DOHH2 (cell line): ENCODE data around the gene DUSP28.

ENCODE experiments used
- H3F3A ChIP-seq: fragments of 200-600 bp; sonication (generic), shearing (Covaris generic); 2 replicates; pipeline ENCODE4 v1.6.0; 2016; ENCODE audit warnings: antibody characterized with exemption, mild to moderate bottlenecking; ENCODE audit not compliant: control insufficient read depth, insufficient read depth
- H3K27ac ChIP-seq: fragments of 200-600 bp; sonication (generic); 2 replicates; pipeline ENCODE4 v1.5.1; 2014; ENCODE audit warnings: low read depth, mild to moderate bottlenecking, low read length, moderate library complexity
- H3K27me3 ChIP-seq: fragments of 200-600 bp; sonication (generic); 2 replicates; pipeline ENCODE4 v1.6.1; 2014; ENCODE audit warnings: mild to moderate bottlenecking, low read length, mixed read lengths; ENCODE audit not compliant: control insufficient read depth
- H3K36me3 ChIP-seq: fragments of 200-600 bp; sonication (generic); 2 replicates; pipeline ENCODE4 v1.6.1; 2014; ENCODE audit warnings: mild to moderate bottlenecking, low read length, moderate library complexity, mixed read lengths; ENCODE audit not compliant: control insufficient read depth
- H3K4me1 ChIP-seq: fragments of 200-600 bp; sonication (generic); 2 replicates; pipeline ENCODE4 v1.6.1; 2014; ENCODE audit warnings: mild to moderate bottlenecking, low read length, mixed read lengths; ENCODE audit not compliant: control insufficient read depth
- H3K4me2 ChIP-seq: fragments of 200-600 bp; sonication (generic); 2 replicates; pipeline ENCODE4 v1.6.0; 2014; ENCODE audit warnings: mild to moderate bottlenecking, low read length, moderate library complexity
- H3K4me3 ChIP-seq: fragments of 200-600 bp; sonication (generic); 2 replicates; pipeline ENCODE4 v1.5.1; 2014; ENCODE audit warnings: mild to moderate bottlenecking, low read length, mixed read lengths
- H3K79me2 ChIP-seq: fragments of 200-600 bp; sonication (generic); 2 replicates; pipeline ENCODE4 v1.6.1; 2014; ENCODE audit warnings: mild to moderate bottlenecking, low read length, mixed read lengths; ENCODE audit not compliant: control insufficient read depth
- H3K9me2 ChIP-seq: fragments of 200-600 bp; sonication (generic); replicated peaks from 2 replicates; pipeline ENCODE4 v1.6.1; 2014; ENCODE audit warnings: mild to moderate bottlenecking, low read length, mixed read lengths; ENCODE audit not compliant: control insufficient read depth
- H3K9me3 ChIP-seq: fragments of 200-600 bp; sonication (generic); 2 replicates; pipeline ENCODE4 v1.6.1; 2014; ENCODE audit warnings: antibody characterized with exemption, low read length, mixed read lengths; ENCODE audit not compliant: control insufficient read depth, insufficient read depth
- H4K20me1 ChIP-seq: fragments of 200-600 bp; sonication (generic); 2 replicates; pipeline ENCODE4 v1.6.0; 2014; ENCODE audit warnings: low read depth, mild to moderate bottlenecking, antibody characterized with exemption, low read length, moderate library complexity; ENCODE audit not compliant: control insufficient read depth, insufficient read depth
- EZH2phosphoT487 ChIP-seq: fragments of 200-600 bp; sonication (generic); IDR thresholded peaks from 2 replicates; pipeline ENCODE4 v1.6.1; 2017; ENCODE audit warnings: borderline replicate concordance, mild to moderate bottlenecking, antibody characterized with exemption, low read length, moderate library complexity, mixed read lengths
- TF ChIP-seq, protein P1 (sequence below): fragments of 200-600 bp; sonication (generic); IDR thresholded peaks from one replicate; pipeline ENCODE4 v1.5.1; 2014; ENCODE audit warnings: antibody characterized with exemption, mild to moderate bottlenecking, low read depth, low read length; ENCODE audit not compliant: poor library complexity, severe bottlenecking

DUSP28 gene

DNA sequence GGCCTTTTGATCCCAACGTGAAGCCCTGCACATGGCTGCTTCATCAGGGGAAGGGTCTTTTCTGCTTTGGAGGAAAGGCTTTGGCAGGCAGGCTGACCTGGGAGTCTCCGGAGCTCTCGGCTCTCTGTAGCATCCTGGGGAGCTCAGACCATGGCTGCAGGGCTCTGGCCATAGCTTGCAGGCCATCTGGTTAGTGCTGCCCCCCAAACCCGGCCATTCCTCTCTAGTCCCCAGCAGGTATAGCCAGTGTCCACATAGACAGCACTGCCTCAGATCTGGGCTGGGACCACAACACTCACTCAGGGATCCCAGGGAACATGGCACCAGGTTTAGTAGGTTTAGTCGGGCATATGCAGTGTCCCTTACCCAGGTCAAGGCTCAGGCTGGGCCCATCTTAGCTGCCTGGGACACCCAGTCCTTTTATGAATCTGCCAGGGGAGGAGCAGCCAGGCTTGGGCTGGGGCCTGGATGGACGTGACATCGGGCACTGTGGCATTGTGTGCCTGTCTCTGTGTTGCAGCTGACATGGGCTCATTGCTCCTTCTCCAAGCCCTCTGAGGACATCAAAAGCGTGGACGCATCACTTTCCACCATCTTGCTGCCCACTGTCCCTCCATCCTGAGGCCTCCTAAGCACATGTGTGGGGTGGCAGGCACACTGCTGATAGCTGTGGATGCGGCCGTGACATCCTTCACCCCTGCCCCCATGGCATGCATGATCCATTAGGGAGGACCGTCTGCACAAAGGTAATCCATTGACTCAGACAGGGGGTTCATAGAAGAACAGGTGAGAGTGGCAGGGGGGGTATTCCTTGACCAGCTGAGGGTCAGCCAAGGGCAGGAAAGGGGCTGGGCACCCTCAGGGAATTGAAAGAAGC lies 45.9 kb downstream of the DUSP28 start:
- no peaks in the 10 kb centered on the region for H3K9me2 ChIP-seq
- no peaks in the 10 kb centered on the region for H3K4me1 ChIP-seq
- H3K79me2 ChIP-seq: no peaks in the 10 kb centered on the region
- no peak overlapping the region for H3K27ac ChIP-seq
- H4K20me1 ChIP-seq: no peaks in the 10 kb centered on the region
- H3K4me2 ChIP-seq: no peak overlapping the region
- no peaks in the 10 kb centered on the region for H3K9me3 ChIP-seq
- no peaks in the 10 kb centered on the region for H3K27me3 ChIP-seq
- H3F3A ChIP-seq: no peaks in the 10 kb centered on the region
- H3K4me3 ChIP-seq: no peak overlapping the region
- H3K36me3 ChIP-seq: no peaks in the 10 kb centered on the region
- TF ChIP-seq EZH2phosphoT487: no peak
- TF ChIP-seq, protein P1, sequence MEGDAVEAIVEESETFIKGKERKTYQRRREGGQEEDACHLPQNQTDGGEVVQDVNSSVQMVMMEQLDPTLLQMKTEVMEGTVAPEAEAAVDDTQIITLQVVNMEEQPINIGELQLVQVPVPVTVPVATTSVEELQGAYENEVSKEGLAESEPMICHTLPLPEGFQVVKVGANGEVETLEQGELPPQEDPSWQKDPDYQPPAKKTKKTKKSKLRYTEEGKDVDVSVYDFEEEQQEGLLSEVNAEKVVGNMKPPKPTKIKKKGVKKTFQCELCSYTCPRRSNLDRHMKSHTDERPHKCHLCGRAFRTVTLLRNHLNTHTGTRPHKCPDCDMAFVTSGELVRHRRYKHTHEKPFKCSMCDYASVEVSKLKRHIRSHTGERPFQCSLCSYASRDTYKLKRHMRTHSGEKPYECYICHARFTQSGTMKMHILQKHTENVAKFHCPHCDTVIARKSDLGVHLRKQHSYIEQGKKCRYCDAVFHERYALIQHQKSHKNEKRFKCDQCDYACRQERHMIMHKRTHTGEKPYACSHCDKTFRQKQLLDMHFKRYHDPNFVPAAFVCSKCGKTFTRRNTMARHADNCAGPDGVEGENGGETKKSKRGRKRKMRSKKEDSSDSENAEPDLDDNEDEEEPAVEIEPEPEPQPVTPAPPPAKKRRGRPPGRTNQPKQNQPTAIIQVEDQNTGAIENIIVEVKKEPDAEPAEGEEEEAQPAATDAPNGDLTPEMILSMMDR: no peak

DNA sequence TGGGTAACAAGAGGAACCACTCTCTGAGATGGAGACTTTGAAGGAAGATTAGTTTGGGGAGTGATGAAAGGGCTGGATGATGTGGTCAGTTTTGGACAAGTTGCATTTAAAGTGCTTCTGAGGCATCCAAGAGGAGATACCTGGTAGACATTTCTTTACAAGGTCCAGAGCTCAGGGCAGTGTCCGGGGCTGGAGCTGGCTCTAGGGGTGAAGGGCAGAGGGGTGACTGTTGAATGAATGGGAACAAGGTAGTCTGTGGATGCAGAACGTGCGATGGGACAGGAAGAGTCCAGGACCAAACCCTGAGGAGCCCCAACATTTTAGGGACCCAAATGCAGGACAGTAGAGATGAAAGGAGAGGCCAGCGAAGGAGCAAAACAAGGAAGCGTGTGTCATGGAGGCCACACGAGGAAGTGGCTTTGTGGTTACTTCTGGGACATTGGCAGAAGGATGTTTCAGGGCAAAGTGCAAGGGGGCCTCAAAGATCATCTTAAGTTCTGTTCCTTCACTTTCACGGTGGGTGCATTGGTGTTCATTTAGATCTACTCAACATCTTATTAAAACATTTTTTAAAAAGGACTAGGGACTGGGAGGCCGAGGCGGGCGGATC lies 51.5 kb downstream of the DUSP28 start:
- H3K4me3 ChIP-seq: no peak overlapping the region
- TF ChIP-seq EZH2phosphoT487: no peak
- TF ChIP-seq, protein P1: no peak
- no peak overlapping the region for H3K4me2 ChIP-seq
- no peak overlapping the region for H3K27ac ChIP-seq
- H3K9me3 ChIP-seq: no peaks in the 10 kb centered on the region
- H3K9me2 ChIP-seq: no peaks in the 10 kb centered on the region
- no peaks in the 10 kb centered on the region for H3K79me2 ChIP-seq
- no peaks in the 10 kb centered on the region for H3F3A ChIP-seq
- no peaks in the 10 kb centered on the region for H3K27me3 ChIP-seq
- no peaks in the 10 kb centered on the region for H3K36me3 ChIP-seq
- H4K20me1 ChIP-seq: no peaks in the 10 kb centered on the region
- H3K4me1 ChIP-seq: no peaks in the 10 kb centered on the region
